SK-N-SH (cell line): Measurements from ENCODE around the gene TEKT1. TPM values are rescaled to one million over a fixed set of nuclear protein-coding genes. Genes with fewer than 3 reads are reported as not detected.
A peak's percentile ranks its signal among the peaks of the same experiment; 100 is the strongest.

Experiments
- CTCF ChIA-PET: fragments of 300-600, 350-600 bp; formaldehyde crosslinking; extraction: SDS; loops from one replicate; lab custom pipeline; 2021; lab: Yijun Ruan, JAX
- POLR2A ChIA-PET: fragments of 350-600 bp; sonication (Branson Sonifier 250); formaldehyde crosslinking; extraction: SDS; loops from one replicate; lab custom pipeline; 2020; ENCODE audit warnings: antibody characterized with exemption, inconsistent platforms; lab: Yijun Ruan, JAX
- DNase-seq: peaks from one replicate; pipeline ENCODE4 v3.0.0; 2012
- H2AFZ ChIP-seq: fragments of 200-600 bp; sonication (generic); 2 replicates; pipeline ENCODE4 v1.8.1; 2016; ENCODE audit warnings: antibody characterized with exemption, mild to moderate bottlenecking, low read depth
- H3F3A ChIP-seq: fragments of 200-600 bp; sonication (generic); replicated peaks from 2 replicates; pipeline ENCODE3; 2016; ENCODE audit warnings: antibody characterized with exemption, mild to moderate bottlenecking; ENCODE audit not compliant: insufficient read depth
- H3K27ac ChIP-seq, 2 experiments: fragments of 200-500 bp in 1 of 2; fragments of 200-600 bp in 1 of 2; sonication (Bioruptor generic) in 1 of 2; sonication (generic), shearing (Covaris generic) in 1 of 2; 2 replicates each; pipeline versions ENCODE4 v1.5.1 to v1.6.1; 2014 to 2016; ENCODE audit warnings: low read depth in 2 of 2, inconsistent platforms in 1 of 2, low read length in 1 of 2, mild to moderate bottlenecking in 1 of 2, mixed read lengths in 1 of 2
- H3K27me3 ChIP-seq: fragments of 200-600 bp; sonication (generic), shearing (Covaris generic); 2 replicates; pipeline ENCODE4 v1.6.1; 2016; ENCODE audit warnings: mixed run types; ENCODE audit not compliant: insufficient read depth
- H3K36me3 ChIP-seq, 2 experiments: fragments of 200-500 bp in 1 of 2; fragments of 200-600 bp in 1 of 2; sonication (Bioruptor generic) in 1 of 2; sonication (generic) in 1 of 2; replicated peaks in 1 of 2; 2 replicates each; pipeline versions ENCODE3 to v1.5.1; 2014 to 2016; ENCODE audit warnings: low read length in 1 of 2, mild to moderate bottlenecking in 1 of 2; ENCODE audit not compliant: insufficient read depth in 2 of 2, control insufficient read depth in 1 of 2
- H3K4me1 ChIP-seq, 2 experiments: fragments of 200-500 bp in 1 of 2; fragments of 200-600 bp in 1 of 2; sonication (Bioruptor generic) in 1 of 2; sonication (generic), shearing (Covaris generic) in 1 of 2; 2 replicates each; pipeline versions ENCODE4 v1.5.1 to v1.6.1; 2014 to 2016; ENCODE audit warnings: low read depth in 1 of 2, low read length in 1 of 2, mixed run types in 1 of 2; ENCODE audit not compliant: insufficient read depth in 2 of 2, control insufficient read depth in 1 of 2
- H3K4me2 ChIP-seq: fragments of 200-600 bp; sonication (generic), shearing (Covaris generic); 2 replicates; pipeline ENCODE4 v1.6.1; 2017; ENCODE audit warnings: mixed run types
- H3K4me3 ChIP-seq, 2 experiments: fragments of 200-500 bp in 1 of 2; fragments of 200-600 bp in 1 of 2; sonication (Bioruptor generic) in 1 of 2; sonication (generic), shearing (Covaris generic) in 1 of 2; 2 replicates each; pipeline versions ENCODE4 v1.5.1 to v1.8.1; 2014 to 2016; ENCODE audit warnings: low read depth in 2 of 2, inconsistent platforms in 1 of 2, low read length in 1 of 2, mild to moderate bottlenecking in 1 of 2, mixed read lengths in 1 of 2, moderate library complexity in 1 of 2
- H3K79me2 ChIP-seq: fragments of 200-600 bp; sonication (generic); 2 replicates; pipeline ENCODE4 v1.8.1; 2017; ENCODE audit warnings: mild to moderate bottlenecking; ENCODE audit not compliant: insufficient read depth
- H3K9ac ChIP-seq: fragments of 200-600 bp; sonication (generic); 2 replicates; pipeline ENCODE4 v1.6.1; 2017; ENCODE audit warnings: mixed run types
- H3K9me2 ChIP-seq: fragments of 200-600 bp; sonication (generic); 2 replicates; pipeline ENCODE4 v1.6.1; 2017; ENCODE audit warnings: mixed run types
- H3K9me3 ChIP-seq: fragments of 200-600 bp; sonication (generic); 2 replicates; pipeline ENCODE4 v1.6.1; 2017; ENCODE audit warnings: mixed run types, mild to moderate bottlenecking, moderate library complexity
- H4K20me1 ChIP-seq: fragments of 200-600 bp; sonication (generic); 2 replicates; pipeline ENCODE4 v1.6.1; 2017; ENCODE audit warnings: mild to moderate bottlenecking, mixed run types; ENCODE audit not compliant: insufficient read depth
- CHD2 ChIP-seq: fragments of 150-350 bp; IDR thresholded peaks from 2 replicates; pipeline ENCODE4 v1.6.1; 2018; ENCODE audit warnings: low read length; ENCODE audit not compliant: partially characterized antibody
- FOSL2 ChIP-seq: IDR thresholded peaks from 2 replicates; pipeline ENCODE4 v1.4.0; 2012; ENCODE audit warnings: low read depth, mild to moderate bottlenecking, moderate library complexity, borderline replicate concordance
- GABPA ChIP-seq: IDR thresholded peaks from 2 replicates; pipeline ENCODE4 v1.4.0; 2012; ENCODE audit warnings: low read depth, mild to moderate bottlenecking
- GATA2 ChIP-seq: sonication (generic); formaldehyde crosslinking; IDR thresholded peaks from 2 replicates; pipeline ENCODE4 v1.5.0; 2020; ENCODE audit warnings: mild to moderate bottlenecking, missing genetic modification reagents
- PBX3 ChIP-seq: IDR thresholded peaks from 2 replicates; pipeline ENCODE4; 2012
- RAD21 ChIP-seq: IDR thresholded peaks from 2 replicates; pipeline ENCODE4 v1.6.1; 2012; ENCODE audit warnings: mild to moderate bottlenecking, low read length
- RCOR1 ChIP-seq: fragments of 150-350 bp; IDR thresholded peaks from 2 replicates; pipeline ENCODE4 v1.6.1; 2017; ENCODE audit warnings: antibody characterized with exemption, low read length
- REST ChIP-seq: IDR thresholded peaks from 2 replicates; pipeline ENCODE4 v1.6.1; 2012; ENCODE audit warnings: mild to moderate bottlenecking, low read depth, low read length, moderate library complexity
- RXRA ChIP-seq: IDR thresholded peaks from 2 replicates; pipeline ENCODE4 v1.4.0; 2012; ENCODE audit warnings: low read depth, mild to moderate bottlenecking, borderline replicate concordance
- SMC3 ChIP-seq: IDR thresholded peaks from 2 replicates; pipeline ENCODE4 v1.6.1; 2012; ENCODE audit warnings: low read depth, low read length, improper control_type of control experiment
- TEAD4 ChIP-seq: IDR thresholded peaks from 2 replicates; pipeline ENCODE4 v1.4.0; 2012; ENCODE audit warnings: mild to moderate bottlenecking, borderline replicate concordance; ENCODE audit not compliant: insufficient read depth
- ZBTB33 ChIP-seq: IDR thresholded peaks from 2 replicates; pipeline ENCODE4 v1.4.0; 2012; ENCODE audit warnings: low read depth, borderline replicate concordance
- WGBS: methylation state at CpG from one replicate; pipeline ENCODE4 v1.1.6; 2017; ENCODE audit warnings: low lambda C conversion rate; 5-methylcytosine and 5-hydroxymethylcytosine counted together
- polyA plus RNA-seq, 3 experiments: library from polyadenylated mRNA; depleted of rRNA; stranded (reverse); fragments of >200 nt; gene quantifications; 2 replicates each; pipeline ENCODE4 v1.2.3, GENCODE V29; 2012
- TF ChIP-seq, protein P1 (sequence below): fragments of 150-350 bp; IDR thresholded peaks from 2 replicates; pipeline ENCODE4 v1.6.1; 2017; ENCODE audit warnings: antibody characterized with exemption, low read length, low read depth, borderline replicate concordance
- TF ChIP-seq, protein P2 (sequence below): IDR thresholded peaks from 2 replicates; pipeline ENCODE4 v1.4.0; 2012; ENCODE audit warnings: low read depth
- TF ChIP-seq, protein P3 (sequence below): fragments of 150-350 bp; IDR thresholded peaks from 2 replicates; pipeline ENCODE4 v1.6.1; 2016; ENCODE audit warnings: mild to moderate bottlenecking, low read depth, low read length

TEKT1 gene
- polyA plus RNA-seq, 1 of the 3 experiments (the other 2 are of a cell fraction) = not detected

- no peaks in the 10 kb centered on the region for H3K79me2 ChIP-seq
- no peaks in the 10 kb centered on the region for H4K20me1 ChIP-seq
- DNase-seq = no peak
- H3K27me3 ChIP-seq = peaks cover 25% of the 10 kb centered on the region; the same call in 1 of the 2 replicates
- no peaks in the 10 kb centered on the region for H3K36me3 ChIP-seq
- H3K9ac ChIP-seq = no peak overlapping the region
- no peak overlapping the region for H2AFZ ChIP-seq
- POLR2A ChIA-PET = no interaction called here
- no peak overlapping the region for H3K27ac ChIP-seq
- H3K4me2 ChIP-seq = no peak overlapping the region
- no peaks in the 10 kb centered on the region for H3K9me2 ChIP-seq
- H3F3A ChIP-seq = no peaks in the 10 kb centered on the region
- no peak for TF ChIP-seq SMC3
- no peak for TF ChIP-seq REST
- TF ChIP-seq, protein P1, sequence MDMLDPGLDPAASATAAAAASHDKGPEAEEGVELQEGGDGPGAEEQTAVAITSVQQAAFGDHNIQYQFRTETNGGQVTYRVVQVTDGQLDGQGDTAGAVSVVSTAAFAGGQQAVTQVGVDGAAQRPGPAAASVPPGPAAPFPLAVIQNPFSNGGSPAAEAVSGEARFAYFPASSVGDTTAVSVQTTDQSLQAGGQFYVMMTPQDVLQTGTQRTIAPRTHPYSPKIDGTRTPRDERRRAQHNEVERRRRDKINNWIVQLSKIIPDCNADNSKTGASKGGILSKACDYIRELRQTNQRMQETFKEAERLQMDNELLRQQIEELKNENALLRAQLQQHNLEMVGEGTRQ = no peak
- TF ChIP-seq, all 33 proteins: peak for 0
- WGBS = 1% methylated on average over 4 of the region's 4 CpGs
- Histone ChIP-seq H3K4me3 (no peak overlapping the region), H3K4me1 (no peaks in the 10 kb centered on the region), H3K9me3 (no peaks in the 10 kb centered on the region)
- CTCF ChIA-PET = no interaction called here
Observed at GRCh38 chr17:6789146-6789545, 42.4 kb downstream of the TEKT1 start.

DNA sequence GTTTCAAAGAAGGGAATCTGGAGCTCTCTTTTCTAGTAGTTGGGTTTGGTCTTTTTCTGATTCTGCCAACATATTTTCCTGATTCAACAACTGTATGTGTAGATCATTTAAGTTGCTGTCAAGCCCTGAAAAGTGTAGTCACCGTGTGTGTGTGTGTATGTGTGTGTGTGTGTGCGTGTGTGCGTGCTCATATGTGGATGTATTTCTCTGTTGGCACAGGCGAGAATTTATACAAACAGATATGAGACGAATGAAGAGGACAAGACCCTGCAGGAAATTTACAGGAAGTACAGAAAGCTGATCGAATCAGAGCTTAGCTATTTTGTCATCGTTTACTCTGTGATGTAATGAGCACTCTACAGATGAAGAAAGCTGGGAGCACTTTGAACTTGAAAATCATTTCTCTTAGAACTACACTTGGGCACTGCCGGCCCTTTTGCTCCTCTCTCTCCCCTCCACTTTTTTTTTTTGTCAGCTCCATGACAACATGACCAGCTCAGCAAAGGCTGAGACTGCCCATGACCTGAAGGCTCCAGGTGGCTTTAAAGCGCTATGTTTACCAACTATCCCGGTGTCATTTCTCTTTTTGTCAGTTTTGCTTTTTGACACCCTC, 44.3 kb downstream of the TEKT1 start:
- ChIA-PET POLR2A (interaction anchor here (0.6 kb wide), 1 partner anchor 145 kb away, joined by 3 read pairs; no protein-coding TSS in a partner anchor), CTCF (interaction anchor here (1.0 to 1.4 kb wide), 2 partner anchors 56 to 217 kb away, joined by 3 read pairs; no protein-coding TSS in a partner anchor)
- no peaks in the 10 kb centered on the region for H3K36me3 ChIP-seq
- DNase-seq = no peak
- peaks cover 17% of the 10 kb centered on the region; the same call in 1 of the 2 replicates for H3K27me3 ChIP-seq
- H4K20me1 ChIP-seq = no peaks in the 10 kb centered on the region
- 4% methylated on average over 10 of the region's 10 CpGs for WGBS
- peak overlapping the region; percentile 64; the same call in 1 of the 2 replicates for H2AFZ ChIP-seq
- H3K9me3 ChIP-seq = no peaks in the 10 kb centered on the region
- H3K9me2 ChIP-seq = no peaks in the 10 kb centered on the region
- H3K9ac ChIP-seq = no peak overlapping the region
- H3K27ac ChIP-seq = no peak overlapping the region
- H3K4me1 ChIP-seq = no peaks in the 10 kb centered on the region
- H3K4me3 ChIP-seq = no peak overlapping the region; a peak in 1 of 4 replicates
- no peaks in the 10 kb centered on the region for H3K79me2 ChIP-seq
- H3K4me2 ChIP-seq = peak overlapping the region; percentile 64
- no peaks in the 10 kb centered on the region for H3F3A ChIP-seq
- TF ChIP-seq, protein P2, sequence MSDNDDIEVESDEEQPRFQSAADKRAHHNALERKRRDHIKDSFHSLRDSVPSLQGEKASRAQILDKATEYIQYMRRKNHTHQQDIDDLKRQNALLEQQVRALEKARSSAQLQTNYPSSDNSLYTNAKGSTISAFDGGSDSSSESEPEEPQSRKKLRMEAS = no peak
- TF ChIP-seq RCOR1 (no peak), CHD2 (no peak), ZBTB33 (no peak), RAD21 (no peak), TEAD4 (no peak), RXRA (no peak), FOSL2 (no peak), GATA2 (no peak), PBX3 (no peak), GABPA (no peak)
- TF ChIP-seq, protein P3, sequence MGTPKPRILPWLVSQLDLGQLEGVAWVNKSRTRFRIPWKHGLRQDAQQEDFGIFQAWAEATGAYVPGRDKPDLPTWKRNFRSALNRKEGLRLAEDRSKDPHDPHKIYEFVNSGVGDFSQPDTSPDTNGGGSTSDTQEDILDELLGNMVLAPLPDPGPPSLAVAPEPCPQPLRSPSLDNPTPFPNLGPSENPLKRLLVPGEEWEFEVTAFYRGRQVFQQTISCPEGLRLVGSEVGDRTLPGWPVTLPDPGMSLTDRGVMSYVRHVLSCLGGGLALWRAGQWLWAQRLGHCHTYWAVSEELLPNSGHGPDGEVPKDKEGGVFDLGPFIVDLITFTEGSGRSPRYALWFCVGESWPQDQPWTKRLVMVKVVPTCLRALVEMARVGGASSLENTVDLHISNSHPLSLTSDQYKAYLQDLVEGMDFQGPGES = no peak
- TF ChIP-seq, protein P1 = no peak
